ENCODE data around the gene MOV10.

Gene MOV10

DNA sequence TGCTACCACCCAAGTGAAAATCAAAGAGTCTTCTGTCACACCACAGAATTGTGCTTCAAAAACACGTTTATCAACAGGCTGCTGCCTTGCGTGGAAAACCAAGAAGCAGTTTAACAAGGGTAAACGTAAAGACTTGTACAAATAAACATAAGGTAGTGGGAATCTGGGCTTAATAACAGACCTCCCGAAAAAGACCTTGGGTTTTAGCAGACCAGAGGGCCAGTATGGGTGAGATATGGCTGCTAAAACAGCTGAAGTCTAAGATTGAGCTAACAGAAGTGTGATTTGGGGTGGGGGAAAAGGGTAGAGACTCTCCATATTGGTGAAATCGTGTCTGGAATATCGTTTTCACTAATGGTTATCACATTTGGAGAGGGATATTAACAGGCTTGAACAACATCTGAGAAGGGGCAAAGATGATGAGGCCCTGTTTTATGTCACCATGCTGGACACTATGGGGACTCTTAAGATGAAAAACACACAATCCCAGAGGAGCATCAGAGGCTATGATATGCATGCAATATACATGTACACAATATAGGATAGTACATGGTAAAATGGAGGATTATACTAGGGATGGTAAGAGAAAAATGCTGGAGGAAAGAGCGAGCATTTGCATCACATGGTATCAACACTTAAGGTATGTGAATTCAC, 1.4 kb downstream of the MOV10 start:
- DNase-seq (ENCODE audit: low spot score): no peak

DNA sequence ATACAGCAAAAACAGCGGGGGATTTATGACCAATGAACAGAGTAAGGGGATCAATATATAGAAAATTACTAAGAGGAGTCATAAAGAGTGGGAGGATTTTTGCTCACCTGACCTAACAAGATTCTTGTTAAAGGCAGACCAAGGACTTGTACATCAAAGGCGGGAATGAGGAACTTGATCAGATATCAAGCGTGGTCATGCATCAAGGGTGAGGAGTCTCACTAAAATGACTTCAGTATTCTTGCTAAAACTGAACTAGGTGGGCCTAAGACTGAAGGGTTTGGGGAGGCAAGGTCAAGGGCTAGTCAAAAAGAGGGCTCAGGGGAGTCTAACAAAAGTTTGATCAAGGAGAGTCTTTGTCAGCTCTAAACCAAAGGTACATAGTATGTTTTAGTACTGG, 2.1 kb downstream of the MOV10 start:
- no peak for DNase-seq (ENCODE audit: low spot score)

DNA sequence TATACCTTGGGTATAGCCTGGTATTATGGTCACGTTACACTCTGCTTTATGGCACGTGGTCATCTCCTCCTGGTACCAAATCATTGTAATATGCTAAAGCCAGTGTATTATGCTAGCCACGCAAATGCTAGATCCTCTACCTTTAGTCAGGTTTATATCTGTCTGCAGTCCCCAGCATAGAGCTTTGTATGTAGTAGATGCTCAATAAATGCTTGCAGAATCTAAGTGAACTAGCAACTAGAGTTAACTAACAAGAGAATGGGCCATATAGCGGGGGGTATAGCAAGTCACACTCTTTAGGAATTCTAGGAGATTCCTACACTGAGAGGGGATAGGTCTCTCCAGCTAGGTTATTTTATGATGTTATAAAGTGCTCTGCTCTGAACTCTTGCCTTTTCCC, 3.0 kb downstream of the MOV10 start:
- DNase-seq (ENCODE audit: low spot score): no peak

DNA sequence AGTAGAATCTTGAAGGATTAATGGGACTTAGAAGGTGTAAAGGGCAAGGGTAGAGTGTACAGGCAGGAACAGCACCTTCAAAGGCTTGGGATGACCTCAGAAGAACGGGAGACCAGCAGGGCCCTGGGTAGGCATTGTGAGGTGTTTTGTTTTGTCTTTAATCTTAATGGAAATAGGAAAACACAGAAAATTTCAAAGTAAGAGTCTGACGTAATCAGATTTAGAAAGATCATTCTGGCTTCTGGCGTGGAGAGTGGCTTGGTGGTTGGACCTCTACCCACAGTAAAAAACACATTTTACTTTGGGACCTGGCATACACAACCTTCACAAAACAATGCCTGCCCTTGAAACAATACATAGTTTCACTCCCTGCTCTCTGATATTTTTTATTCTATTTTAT, 4.1 kb downstream of the MOV10 start:
- DNase-seq (ENCODE audit: low spot score): no peak

DNA sequence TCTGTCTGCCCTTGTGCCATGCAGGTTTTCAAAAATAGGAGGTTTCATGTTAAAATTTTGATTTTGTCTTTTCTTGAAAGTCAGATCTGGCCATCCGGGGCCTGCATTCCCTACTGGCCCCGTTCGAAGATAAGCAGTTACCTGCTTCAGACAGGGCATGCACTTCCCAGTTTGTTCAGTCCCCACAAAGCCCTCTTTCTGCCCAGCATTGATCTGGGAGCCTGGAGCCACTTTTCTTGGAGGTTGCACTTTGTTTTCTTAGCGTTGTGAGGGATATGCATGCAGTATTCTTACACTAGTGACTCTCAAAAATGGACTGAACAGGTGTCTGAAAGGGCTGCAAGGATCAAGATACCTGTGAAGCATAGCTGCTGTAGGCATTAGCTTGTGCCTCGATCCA, 11.5 kb downstream of the MOV10 start:
- DNase-seq (ENCODE audit: low spot score): no peak

DNA sequence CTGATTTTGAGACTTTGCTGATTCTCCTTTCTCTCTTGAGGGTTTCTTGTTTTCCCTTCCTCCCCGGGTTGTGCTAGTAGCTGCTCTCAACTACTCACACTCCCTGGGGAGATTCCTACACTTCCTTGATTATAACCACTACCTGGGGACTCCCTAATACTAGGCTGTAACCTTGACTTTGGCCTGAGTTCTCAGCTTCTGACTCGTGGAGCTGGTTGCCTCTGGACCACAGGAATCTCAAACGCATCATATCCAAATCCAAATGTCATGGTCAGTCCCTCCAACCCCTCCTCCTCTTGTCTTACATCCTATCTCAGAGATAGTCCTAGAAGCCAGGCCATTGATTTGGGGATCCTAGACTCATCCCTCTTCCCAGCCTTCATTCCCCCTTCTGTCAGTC, 12.0 kb downstream of the MOV10 start:
- DNase-seq (ENCODE audit: low spot score): no peak

DNA sequence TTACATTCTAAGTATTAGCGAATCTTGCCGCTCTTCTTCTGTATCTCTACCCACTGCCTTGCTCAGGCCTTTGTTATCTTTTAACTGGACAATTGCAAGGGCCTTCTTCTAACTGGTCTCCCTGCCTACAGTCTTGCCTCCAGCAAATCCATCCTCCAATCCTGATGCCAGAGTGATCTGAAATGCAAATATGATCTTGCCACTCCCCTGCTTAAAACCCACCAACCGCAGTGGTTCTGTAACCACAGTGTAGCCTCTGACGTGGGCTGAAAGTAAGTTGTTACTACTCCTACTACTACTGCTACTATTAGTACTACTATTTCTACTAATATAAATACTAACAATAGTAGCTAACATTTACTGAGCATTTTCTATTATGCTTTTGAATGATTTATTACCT, 12.4 kb downstream of the MOV10 start:
- DNase-seq (ENCODE audit: low spot score): no peak

DNA sequence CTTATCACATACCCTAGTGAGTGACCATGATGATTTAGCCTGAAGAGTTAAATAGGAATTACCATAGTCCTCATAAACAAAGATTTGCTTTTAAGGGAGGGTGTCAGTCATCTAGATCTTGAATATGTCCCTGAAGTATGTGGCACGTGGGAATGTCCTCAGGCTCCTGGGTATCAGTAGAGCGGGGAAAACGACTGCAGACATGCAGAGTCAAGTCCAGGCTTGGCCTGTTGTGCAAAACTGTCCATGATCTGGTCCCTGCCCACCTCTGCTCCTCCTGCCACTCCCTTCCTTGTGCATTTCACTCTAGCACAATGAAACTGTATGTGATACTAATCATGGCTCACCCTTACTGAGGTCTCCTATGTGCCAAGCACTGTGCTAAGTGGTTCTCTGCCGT, 12.9 kb downstream of the MOV10 start:
- DNase-seq (ENCODE audit: low spot score): no peak

DNA sequence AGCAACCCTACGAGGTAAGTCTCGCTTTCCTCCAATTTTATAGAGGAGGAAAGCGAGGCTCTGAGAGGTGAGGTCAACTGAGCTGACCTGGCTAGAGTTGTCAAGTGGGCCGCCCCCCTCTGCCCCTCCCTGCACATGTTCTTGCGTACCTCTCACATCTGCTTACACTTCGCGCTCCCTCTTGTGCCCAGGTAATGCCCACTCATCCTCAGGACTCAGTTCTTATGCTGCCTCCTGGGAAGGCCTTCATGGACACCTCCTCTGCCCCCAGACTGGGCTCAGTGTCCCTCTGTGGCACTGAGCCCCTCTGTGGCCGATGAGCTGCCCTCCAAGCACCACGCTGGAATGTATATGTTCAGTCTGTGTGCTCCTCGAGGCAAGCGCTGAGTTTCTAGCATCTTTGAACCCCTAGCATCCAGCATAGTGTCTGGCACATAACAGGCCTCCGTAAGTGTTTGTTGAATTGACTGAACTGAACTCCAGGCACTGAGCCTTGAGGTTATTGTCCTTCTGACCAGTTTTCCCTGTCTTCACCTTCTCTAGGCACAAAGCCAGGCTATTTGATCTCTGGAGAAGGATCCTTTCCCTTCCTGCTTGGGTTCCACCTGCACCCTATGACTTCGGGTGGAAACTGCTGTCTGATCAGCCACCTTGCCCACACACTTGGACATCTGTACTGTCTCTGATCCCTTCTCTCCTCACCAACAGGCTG, 13.5 kb downstream of the MOV10 start:
- DNase-seq (ENCODE audit: low spot score): no peak

DNA sequence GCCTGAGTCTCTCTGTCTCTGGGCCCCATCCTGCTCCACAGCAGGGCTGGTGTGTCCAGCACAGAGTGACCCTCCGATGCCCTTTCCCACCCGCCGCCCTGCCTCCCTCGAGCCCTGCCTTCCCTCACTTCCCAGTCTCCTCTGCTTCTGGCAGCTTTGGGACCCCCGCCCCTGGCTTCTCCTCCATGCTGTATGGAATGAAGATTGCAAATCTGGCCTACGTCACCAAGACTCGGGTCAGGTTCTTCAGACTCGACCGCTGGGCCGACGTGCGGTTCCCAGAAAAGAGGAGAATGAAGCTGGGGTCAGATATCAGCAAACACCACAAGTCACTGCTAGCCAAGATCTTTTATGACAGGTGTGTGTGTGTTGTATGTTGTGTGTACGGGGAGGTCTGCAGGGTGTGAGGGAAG, 14.3 kb downstream of the MOV10 start:
- DNase-seq (ENCODE audit: low spot score): no peak

DNA sequence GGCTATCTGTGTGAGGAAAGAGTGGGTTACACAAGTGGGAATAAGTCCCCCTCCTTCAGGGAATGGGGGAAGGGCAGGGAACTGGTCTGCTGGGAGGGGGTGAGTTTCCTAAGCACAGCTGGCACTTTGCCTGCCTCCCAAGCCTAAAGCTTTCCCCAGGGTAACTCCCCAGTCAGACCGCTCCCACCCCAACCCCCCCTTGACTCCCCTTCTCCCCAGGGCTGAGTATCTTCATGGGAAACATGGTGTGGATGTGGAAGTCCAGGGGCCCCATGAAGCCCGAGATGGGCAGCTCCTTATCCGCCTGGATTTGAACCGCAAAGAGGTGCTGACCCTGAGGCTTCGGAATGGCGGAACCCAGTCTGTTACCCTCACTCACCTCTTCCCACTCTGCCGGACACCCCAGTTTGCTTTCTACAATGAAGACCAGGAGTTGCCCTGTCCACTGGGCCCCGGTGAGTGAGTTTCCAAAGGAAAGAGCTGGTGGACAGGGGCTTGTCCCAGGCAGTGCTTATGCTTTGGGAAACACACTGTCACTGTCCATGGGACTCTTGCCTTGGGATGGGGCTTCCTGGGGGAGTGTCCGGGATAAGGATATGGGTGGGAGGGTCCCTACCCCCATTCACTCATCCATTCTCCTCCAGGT, 14.9 kb downstream of the MOV10 start:
- DNase-seq (ENCODE audit: low spot score): no peak

DNA sequence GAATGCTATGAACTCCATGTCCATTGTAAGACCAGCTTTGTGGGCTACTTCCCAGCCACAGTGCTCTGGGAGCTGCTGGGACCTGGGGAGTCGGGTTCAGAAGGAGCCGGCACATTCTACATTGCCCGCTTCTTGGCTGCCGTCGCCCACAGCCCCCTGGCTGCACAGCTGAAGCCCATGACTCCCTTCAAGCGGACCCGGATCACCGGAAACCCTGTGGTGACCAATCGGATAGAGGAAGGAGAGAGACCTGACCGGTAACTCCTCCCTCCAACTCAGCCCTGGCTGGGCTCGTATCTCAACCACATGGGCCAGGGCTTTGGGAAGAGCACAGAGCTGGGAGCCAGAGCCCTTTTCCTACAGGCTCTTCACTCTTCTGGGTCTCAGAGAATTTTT, 15.4 kb downstream of the MOV10 start:
- no peak for DNase-seq (ENCODE audit: low spot score)

DNA sequence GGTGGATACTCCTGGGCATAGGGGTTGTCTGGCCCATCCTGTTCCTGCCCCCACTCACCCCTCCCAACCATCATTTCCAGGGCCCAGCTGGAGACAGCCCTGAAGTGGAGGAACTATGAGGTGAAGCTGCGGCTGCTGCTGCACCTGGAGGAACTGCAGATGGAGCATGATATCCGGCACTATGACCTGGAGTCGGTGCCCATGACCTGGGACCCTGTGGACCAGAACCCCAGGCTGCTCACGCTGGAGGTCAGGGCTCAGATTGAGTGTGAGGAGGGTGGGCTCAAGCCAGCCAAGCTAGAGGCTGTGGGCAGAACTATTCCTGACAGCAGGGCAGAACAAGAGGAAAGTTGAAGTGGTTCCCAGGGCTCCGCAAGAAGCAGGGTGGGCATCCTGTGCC, 18.2 kb downstream of the MOV10 start:
- no peak for DNase-seq (ENCODE audit: low spot score)

DNA sequence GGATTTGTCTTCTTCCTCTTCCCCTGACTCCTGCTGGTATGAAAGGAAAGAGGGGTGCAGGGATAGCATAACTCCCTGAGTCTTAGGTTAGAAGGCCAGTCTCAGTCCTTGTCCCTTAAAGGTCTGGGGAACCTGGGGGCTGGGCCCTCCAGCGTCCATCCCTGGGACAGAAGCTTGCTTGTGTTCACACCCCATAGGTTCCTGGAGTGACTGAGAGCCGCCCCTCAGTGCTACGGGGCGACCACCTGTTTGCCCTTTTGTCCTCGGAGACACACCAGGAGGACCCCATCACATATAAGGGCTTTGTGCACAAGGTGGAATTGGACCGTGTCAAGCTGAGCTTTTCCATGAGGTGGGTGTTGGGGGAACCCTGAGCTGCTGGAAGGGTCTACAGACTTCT, 19.4 kb downstream of the MOV10 start:
- no peak for DNase-seq (ENCODE audit: low spot score)

DNA sequence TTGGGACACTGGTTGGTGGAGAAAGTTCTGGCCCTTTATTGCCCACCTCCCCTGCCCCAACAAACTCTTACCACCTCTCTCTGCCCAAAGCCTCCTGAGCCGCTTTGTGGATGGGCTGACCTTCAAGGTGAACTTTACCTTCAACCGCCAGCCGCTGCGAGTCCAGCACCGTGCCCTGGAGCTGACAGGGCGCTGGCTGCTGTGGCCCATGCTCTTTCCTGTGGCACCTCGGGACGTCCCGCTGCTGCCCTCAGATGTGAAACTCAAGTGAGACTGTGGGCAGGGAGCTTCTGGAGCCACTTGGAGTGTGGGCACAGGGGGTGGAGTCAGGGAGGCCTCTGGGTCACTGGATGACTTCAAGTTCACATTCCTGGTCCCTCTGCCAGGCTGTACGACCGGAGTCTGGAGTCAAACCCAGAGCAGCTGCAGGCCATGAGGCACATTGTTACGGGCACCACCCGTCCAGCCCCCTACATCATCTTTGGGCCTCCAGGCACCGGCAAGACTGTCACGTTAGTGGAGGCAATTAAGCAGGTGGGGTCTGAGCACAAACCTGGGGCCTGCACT, 20.0 kb downstream of the MOV10 start:
- no peak for DNase-seq (ENCODE audit: low spot score)

DNA sequence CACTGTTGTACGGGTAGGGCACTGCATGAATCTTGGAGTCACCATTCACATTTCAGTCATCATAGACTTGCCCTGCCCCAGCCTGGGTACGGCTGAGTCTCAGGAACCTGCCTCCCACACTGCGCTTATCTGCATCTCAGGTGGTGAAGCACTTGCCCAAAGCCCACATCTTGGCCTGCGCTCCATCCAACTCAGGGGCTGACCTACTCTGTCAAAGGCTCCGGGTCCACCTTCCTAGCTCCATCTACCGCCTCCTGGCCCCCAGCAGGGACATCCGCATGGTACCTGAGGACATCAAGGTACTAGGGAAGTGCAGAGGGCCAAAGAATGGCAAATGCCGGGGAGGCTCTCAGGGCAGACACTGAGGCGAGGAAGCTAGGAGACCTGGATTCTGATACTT, 20.8 kb downstream of the MOV10 start:
- no peak for DNase-seq (ENCODE audit: low spot score)

DNA sequence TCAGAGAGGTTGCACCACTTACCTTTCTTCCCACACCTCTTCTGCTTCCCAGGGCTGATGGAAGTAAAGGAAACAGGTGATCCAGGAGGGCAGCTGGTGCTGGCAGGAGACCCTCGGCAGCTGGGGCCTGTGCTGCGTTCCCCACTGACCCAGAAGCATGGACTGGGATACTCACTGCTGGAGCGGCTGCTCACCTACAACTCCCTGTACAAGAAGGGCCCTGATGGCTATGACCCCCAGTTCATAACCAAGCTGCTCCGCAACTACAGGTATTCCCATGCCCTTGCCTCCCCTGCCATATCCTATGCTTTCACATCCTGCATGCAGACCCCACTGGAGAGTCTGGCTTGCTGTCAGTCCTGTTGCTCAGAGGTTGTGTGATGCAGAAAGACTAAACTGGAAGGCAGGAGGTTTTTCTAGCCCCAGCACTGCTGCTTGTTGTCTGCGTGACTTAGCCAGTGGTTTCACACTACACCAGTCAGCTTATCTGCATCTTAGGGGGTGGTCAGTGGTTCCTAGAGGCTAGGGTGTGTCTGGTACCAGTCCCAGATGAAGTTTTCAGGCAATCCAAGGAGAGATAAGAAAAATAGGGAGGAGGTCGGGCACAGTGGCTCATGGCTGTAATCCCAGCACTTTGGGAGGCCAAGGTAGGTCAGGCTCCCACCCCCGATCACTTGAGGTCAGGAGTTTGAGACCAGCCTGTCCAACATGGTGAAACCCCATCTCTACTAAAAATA, 22.3 kb downstream of the MOV10 start:
- no peak for DNase-seq (ENCODE audit: low spot score)

DNA sequence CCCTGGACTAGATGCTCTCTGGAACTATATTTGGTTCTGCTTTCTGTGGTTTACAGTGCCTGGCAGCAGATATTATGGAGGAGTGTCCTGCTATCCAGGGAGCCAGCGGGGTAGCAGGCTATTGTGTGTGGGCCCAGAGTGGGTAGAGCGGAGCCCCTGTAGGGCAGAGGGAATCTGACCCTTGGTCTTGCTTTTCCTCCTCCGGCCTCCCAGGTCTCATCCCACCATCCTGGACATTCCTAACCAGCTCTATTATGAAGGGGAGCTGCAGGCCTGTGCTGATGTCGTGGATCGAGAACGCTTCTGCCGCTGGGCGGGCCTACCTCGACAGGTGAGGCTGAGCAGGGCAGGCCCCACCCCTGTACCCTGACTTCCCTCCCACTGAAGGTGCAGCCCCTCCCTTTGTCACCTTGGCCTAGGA, 23.3 kb downstream of the MOV10 start:
- DNase-seq (ENCODE audit: low spot score): no peak

DNA sequence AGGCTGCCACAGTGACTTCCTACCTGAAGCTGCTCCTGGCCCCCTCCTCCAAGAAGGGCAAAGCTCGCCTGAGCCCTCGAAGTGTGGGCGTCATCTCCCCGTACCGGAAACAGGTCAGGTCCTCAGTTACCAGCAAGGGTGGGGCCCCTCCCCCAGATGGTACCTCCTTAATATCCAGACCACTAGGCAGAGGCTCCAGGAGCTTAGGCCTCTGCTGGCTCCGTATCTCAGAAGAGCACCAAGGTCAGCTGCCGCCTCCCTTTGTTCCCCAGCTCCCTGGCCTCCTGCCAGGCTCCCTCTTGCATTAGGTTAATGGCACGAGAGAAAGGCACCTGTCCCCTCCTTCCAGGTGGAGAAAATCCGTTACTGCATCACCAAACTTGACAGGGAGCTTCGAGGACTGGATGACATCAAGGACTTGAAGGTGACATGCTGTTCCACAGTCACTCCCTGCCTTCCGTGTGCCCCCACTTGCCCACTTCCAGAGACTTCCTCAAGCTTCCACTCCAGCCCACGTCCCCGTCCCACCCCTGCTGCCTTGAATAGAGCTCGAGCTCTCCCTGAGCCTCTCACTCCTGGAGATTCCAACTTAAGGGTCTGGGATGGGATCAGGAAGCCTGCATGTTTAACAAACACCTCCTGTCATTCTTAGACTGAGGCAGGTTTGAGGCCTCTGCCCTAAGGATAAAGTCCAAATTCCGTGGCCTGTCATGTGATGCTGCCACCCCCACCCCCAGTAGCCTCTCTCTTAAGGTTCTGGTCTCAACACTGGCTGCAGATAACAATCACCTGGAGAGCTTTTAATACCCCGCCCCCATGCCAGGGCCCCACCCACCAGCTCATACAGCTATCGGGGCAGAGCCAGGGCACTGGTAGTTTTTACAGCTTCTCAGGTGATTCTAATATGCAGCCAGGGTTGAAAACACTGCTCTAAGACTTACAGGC, 24.2 kb downstream of the MOV10 start:
- DNase-seq (ENCODE audit: low spot score): no peak

DNA sequence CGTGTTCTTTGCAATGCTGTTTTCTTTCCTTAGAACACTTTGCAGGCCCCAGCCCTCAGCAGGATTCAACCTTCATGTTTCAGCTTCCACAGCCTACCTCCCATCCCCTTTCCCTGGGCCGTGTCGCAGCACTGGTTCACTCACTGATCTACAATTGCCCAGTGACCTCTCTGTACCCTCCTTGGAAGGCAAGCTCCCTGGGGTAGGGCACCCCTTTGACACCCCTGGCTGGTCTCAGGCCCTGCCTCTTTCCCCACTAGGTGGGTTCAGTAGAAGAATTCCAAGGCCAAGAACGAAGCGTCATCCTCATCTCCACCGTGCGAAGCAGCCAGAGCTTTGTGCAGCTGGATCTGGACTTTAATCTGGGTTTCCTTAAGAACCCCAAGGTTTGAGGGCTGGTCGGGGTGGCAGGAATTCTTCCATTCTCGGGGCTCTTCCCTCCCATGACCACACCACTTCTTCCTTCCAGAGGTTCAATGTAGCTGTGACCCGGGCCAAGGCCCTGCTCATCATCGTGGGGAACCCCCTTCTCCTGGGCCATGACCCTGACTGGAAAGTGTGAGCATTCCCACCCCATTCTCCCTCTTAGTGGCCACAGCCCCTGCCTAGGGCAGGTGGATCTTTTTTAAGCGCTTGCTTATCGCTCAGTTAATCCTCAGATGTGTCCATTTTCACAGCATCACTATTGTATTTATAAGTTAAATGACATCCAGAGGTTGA, 25.1 kb downstream of the MOV10 start:
- no peak for DNase-seq (ENCODE audit: low spot score)

Data from globus pallidus (tissue), 1 donor.